ENCODE measurements around the gene HPCAL1.

HPCAL1 gene

DNA sequence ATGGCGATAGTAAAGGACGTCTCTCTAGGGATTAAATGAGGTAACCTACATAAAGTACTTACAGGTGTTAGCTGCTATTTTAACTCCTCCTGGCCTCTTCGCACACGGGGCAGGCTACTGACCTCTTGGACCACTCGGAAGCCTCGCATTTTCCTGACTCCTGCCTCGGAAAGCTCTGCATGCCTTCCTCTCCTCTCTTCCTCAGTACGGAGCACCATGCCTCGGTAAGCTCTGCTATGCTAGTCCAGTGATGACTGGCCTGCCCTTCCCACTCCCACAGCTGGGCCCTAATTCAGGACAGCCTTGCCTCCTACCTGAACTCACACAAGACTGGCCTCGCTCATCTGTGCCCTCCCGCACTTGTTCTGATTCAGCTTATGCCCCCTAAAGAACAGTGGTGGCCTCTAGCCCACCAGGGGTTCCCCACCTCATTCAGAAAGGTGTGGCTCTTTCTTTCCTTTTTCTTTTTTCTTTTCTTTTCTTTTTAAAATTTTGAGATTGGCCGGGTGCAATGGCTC, 22.7 kb upstream of the HPCAL1 start:
- TF ChIP-seq, protein P1, sequence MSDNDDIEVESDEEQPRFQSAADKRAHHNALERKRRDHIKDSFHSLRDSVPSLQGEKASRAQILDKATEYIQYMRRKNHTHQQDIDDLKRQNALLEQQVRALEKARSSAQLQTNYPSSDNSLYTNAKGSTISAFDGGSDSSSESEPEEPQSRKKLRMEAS (IDR thresholded peaks at IDR 0.05): no peak
- TF ChIP-seq EGR1 (IDR thresholded peaks at IDR 0.05): no peak
- no peak for TF ChIP-seq CREB1 (IDR thresholded peaks at IDR 0.05; ENCODE audit: low read depth)
- no peak for TF ChIP-seq YY1 (IDR thresholded peaks at IDR 0.05; ENCODE audit: low read depth)
- TF ChIP-seq ZBTB7A (IDR thresholded peaks at IDR 0.05; ENCODE audit: low read depth): no peak
- TF ChIP-seq CEBPB (IDR thresholded peaks at IDR 0.05): no peak
- no peak for TF ChIP-seq TEAD4 (IDR thresholded peaks at IDR 0.05)

DNA sequence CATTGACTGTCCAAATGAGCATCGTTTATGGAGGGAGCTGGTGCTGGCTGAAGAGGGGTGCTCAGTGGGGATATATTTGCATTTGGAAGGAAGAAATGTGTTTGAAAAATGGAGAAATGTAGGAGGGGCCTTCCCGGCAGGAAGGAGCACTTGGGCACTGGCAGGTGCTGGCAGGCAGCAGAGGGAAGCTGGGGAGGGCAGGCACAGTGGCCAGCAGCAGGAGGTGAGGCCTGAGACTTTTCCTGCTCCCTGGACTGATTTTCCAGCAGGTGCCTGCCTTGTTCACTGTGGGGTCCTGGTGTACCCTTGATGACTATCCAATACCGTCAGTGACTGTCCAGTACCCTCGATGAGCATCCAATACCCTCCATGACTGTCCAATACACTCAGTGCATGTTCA, 20.8 kb upstream of the HPCAL1 start:
- TF ChIP-seq YY1 (IDR thresholded peaks at IDR 0.05; ENCODE audit: low read depth) (no peak), ZBTB7A (IDR thresholded peaks at IDR 0.05; ENCODE audit: low read depth) (no peak)
- TF ChIP-seq, protein P2, sequence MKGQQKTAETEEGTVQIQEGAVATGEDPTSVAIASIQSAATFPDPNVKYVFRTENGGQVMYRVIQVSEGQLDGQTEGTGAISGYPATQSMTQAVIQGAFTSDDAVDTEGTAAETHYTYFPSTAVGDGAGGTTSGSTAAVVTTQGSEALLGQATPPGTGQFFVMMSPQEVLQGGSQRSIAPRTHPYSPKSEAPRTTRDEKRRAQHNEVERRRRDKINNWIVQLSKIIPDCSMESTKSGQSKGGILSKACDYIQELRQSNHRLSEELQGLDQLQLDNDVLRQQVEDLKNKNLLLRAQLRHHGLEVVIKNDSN (IDR thresholded peaks at IDR 0.05): no peak

DNA sequence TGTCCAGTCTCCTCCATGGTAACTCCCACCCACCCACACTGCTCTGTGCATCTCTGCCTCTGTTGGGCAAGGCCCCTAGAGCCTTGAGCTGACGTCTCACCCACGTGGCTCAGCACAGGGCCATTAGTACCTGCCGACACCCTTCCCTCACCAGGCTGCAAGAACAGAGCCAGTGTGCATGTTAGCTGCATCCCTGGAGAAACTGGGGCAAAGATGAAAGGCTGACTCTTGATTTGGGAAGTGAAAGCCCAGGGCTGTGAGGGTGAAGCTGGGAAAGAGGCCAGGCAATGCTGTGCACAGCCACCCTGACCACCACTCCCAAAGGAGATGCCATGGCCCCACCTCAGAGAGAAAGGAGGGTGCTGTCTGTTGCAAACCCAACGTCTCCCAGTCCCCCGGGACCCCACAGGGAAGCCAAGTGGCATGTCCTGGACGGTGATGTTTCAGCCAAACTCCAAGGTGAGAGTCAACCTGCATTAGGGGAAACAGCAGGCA, 20.0 kb upstream of the HPCAL1 start:
- TF ChIP-seq RAD21 (IDR thresholded peaks at IDR 0.05; ENCODE audit: low read depth) (no peak), EP300 (IDR thresholded peaks at IDR 0.05; ENCODE audit: borderline replicate concordance) (no peak), TAF1 (IDR thresholded peaks at IDR 0.05; ENCODE audit: low read depth) (no peak), EGR1 (IDR thresholded peaks at IDR 0.05) (no peak)
- TF ChIP-seq, protein P1 (IDR thresholded peaks at IDR 0.05): no peak

DNA sequence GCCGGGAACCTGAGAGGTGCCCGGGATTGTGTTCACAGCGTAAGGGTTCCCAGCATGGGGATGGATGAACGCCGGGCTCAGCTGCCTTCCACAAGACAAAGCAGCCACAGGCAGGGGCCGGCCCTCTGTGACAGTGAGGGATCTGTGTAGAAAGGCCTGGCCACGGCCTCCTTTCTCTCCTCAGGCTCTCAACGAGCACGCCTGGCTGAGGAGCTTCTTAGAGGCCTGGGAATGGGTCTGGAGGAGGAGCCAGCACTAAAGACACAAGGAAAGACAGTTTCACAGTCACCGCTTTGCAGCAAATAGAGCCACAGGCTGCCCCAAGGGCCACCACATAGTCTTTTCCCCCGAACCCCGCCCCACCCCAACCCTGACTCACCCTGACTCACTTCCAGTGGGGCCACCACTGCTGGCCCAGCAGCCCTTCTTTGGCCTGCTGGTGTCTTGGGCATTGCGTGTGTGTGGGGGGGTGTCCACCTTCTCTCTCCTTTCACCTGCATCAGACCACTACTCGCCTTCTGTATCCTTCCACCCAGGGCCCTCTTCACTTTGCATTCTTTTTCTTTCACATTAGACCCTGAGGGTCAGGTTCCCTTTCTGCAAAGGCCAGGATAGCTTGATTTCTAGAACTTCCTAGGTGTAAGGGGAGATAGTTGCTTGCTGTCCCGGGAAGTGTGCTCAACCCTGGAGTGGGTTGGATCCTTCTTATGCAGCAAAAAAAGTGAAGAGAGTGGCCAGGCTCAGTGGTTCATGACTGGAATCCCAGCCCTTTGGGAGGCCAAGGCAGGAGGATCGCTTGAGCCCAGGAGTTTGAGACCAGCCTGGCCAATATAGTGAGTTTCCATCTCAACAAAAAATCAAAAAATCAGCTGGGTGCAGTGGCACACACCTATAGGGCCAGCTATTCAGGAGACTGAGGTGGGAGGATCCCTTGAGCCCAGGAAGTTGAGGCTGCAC, 19.3 kb upstream of the HPCAL1 start:
- TF ChIP-seq NFIC (IDR thresholded peaks at IDR 0.05) (no peak), TAF1 (IDR thresholded peaks at IDR 0.05; ENCODE audit: low read depth) (no peak)
- TF ChIP-seq, protein P1 (IDR thresholded peaks at IDR 0.05): 0 out of 2 replicates have a peak, but pooled peaks have one; percentile 19
- TF ChIP-seq, protein P2 (IDR thresholded peaks at IDR 0.05): no peak

DNA sequence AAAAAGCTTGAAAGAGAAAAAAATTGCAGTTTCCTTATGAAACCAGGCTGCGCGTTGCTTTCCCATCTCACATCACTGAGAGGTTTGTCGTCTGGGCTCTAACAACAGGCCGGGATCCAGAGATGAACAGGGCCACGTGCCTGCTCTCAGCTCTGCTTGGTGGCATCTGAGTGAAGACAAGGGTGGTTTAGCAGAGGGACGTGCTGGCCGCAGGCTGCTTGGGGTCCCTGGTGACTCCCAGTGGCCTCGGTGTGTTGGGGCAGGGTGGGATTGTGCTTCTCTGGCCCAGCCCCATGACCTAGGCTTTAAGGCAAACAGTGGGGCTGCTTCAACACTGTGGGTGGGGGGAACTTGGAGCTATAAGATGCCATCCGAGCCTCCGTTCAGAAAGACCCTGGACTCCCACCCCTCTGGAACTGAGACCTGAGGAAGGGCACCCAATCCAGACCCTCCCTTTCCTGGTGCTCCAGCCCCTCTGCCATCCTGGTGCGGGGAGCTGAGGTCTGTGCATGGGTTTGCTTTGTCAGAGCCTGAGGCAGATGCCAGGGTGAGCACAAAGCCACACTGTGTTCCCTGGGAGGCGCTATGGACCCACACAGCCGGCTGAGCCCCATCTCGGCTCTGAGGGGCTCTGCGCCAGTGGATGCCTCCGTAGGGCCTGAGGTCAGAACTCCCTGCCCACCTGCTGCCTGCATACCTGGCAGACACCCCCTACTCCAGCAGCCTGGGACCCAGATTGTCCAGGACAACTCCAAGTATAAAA, 18.4 kb upstream of the HPCAL1 start:
- no peak for TF ChIP-seq TCF12 (IDR thresholded peaks at IDR 0.05; ENCODE audit: low read depth)
- TF ChIP-seq CEBPB (IDR thresholded peaks at IDR 0.05): no peak
- no peak for TF ChIP-seq FOXM1 (IDR thresholded peaks at IDR 0.05; ENCODE audit: borderline replicate concordance, low read depth)
- TF ChIP-seq YY1 (IDR thresholded peaks at IDR 0.05; ENCODE audit: low read depth): no peak
- no peak for TF ChIP-seq CREB1 (IDR thresholded peaks at IDR 0.05; ENCODE audit: low read depth)
- TF ChIP-seq, protein P3, sequence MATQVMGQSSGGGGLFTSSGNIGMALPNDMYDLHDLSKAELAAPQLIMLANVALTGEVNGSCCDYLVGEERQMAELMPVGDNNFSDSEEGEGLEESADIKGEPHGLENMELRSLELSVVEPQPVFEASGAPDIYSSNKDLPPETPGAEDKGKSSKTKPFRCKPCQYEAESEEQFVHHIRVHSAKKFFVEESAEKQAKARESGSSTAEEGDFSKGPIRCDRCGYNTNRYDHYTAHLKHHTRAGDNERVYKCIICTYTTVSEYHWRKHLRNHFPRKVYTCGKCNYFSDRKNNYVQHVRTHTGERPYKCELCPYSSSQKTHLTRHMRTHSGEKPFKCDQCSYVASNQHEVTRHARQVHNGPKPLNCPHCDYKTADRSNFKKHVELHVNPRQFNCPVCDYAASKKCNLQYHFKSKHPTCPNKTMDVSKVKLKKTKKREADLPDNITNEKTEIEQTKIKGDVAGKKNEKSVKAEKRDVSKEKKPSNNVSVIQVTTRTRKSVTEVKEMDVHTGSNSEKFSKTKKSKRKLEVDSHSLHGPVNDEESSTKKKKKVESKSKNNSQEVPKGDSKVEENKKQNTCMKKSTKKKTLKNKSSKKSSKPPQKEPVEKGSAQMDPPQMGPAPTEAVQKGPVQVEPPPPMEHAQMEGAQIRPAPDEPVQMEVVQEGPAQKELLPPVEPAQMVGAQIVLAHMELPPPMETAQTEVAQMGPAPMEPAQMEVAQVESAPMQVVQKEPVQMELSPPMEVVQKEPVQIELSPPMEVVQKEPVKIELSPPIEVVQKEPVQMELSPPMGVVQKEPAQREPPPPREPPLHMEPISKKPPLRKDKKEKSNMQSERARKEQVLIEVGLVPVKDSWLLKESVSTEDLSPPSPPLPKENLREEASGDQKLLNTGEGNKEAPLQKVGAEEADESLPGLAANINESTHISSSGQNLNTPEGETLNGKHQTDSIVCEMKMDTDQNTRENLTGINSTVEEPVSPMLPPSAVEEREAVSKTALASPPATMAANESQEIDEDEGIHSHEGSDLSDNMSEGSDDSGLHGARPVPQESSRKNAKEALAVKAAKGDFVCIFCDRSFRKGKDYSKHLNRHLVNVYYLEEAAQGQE (IDR thresholded peaks at IDR 0.05; ENCODE audit: low read depth): no peak
- no peak for TF ChIP-seq TEAD4 (IDR thresholded peaks at IDR 0.05)
- TF ChIP-seq RAD21 (IDR thresholded peaks at IDR 0.05; ENCODE audit: low read depth): no peak
- TF ChIP-seq, protein P2 (IDR thresholded peaks at IDR 0.05): no peak
- no peak for TF ChIP-seq NFIC (IDR thresholded peaks at IDR 0.05)
- no peak for TF ChIP-seq ZBTB7A (IDR thresholded peaks at IDR 0.05; ENCODE audit: low read depth)
- no peak for TF ChIP-seq TAF1 (IDR thresholded peaks at IDR 0.05; ENCODE audit: low read depth)
- TF ChIP-seq EP300 (IDR thresholded peaks at IDR 0.05; ENCODE audit: borderline replicate concordance): no peak
- TF ChIP-seq, protein P1 (IDR thresholded peaks at IDR 0.05): no peak
- TF ChIP-seq EGR1 (IDR thresholded peaks at IDR 0.05): no peak

DNA sequence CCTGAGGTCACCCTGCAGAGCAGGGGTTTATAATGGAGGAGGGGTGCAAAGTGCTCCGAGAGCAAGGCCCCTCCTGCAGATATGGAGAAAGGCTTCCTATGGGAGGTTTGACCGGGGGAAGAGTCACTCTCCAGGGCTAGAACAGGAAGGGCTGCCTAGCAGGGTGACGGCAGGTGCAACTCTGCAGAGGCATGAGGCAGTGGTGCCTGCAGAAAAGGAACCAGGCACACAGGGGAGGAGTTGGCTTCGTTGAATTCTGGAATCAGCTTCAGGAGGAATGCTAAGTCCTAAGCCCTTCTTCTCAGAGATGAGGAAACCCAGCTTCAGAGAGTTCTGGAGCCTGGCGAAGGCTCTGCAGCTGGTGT, 17.5 kb upstream of the HPCAL1 start:
- TF ChIP-seq, protein P1 (IDR thresholded peaks at IDR 0.05): no peak
- TF ChIP-seq TCF12 (IDR thresholded peaks at IDR 0.05; ENCODE audit: low read depth): no peak
- TF ChIP-seq EP300 (IDR thresholded peaks at IDR 0.05; ENCODE audit: borderline replicate concordance): no peak
- TF ChIP-seq, protein P2 (IDR thresholded peaks at IDR 0.05): no peak
- TF ChIP-seq YY1 (IDR thresholded peaks at IDR 0.05; ENCODE audit: low read depth): no peak
- TF ChIP-seq RAD21 (IDR thresholded peaks at IDR 0.05; ENCODE audit: low read depth): no peak
- TF ChIP-seq CREB1 (IDR thresholded peaks at IDR 0.05; ENCODE audit: low read depth): no peak
- TF ChIP-seq TAF1 (IDR thresholded peaks at IDR 0.05; ENCODE audit: low read depth): no peak
- TF ChIP-seq CEBPB (IDR thresholded peaks at IDR 0.05): no peak
